Measurements from ENCODE around the gene CPED1. TPM values are rescaled to one million over a fixed set of nuclear protein-coding genes. Genes with fewer than 3 reads are reported as not detected.

The CPED1 gene
- total and polyA plus RNA-seq, 2 experiments from 2014 or later = 0.17 to 0.47 TPM

GRCh38 chr7:121160150-121161008 lies 171.9 kb downstream of the CPED1 start:
- Histone ChIP-seq H3K27me3 (ENCODE audit: insufficient read depth) (no peaks in the 10 kb centered on the region), H3K4me2 (no peak overlapping the region), H2AFZ (no peak overlapping the region), H3K9me2 (ENCODE audit: insufficient read depth) (no peaks in the 10 kb centered on the region), H4K20me1 (replicated peaks; ENCODE audit: insufficient read depth) (no peaks in the 10 kb centered on the region), H3K4me3 (no peak overlapping the region), H3K4me1 (ENCODE audit: insufficient read depth) (no peaks in the 10 kb centered on the region), H3K36me3 (ENCODE audit: insufficient read depth) (no peaks in the 10 kb centered on the region), H3K27ac (ENCODE audit: low read depth) (no peak overlapping the region), H3F3A (replicated peaks; ENCODE audit: low read depth) (no peaks in the 10 kb centered on the region), H3K79me2 (replicated peaks; ENCODE audit: insufficient read depth) (no peaks in the 10 kb centered on the region)
- Mint-ChIP-seq H3K4me3 (no peak overlapping the region), H3K4me1 (peaks cover 12% of the 10 kb centered on the region; the same call in 2 of the 3 replicates), H3K9me3 (no peaks in the 10 kb centered on the region), H3K27me3 (ENCODE audit: insufficient read depth, low read depth, poor library complexity) (no peaks in the 10 kb centered on the region), H3K36me3 (ENCODE audit: low read depth) (no peaks in the 10 kb centered on the region), H3K27ac (peak overlapping the region; percentile 69; the same call in 1 of the 2 replicates)
- no peak for ATAC-seq
- no peak for DNase-seq (ENCODE audit: low spot score)
- TF ChIP-seq JUNB (IDR thresholded peaks at IDR 0.05; ENCODE audit: unreplicated experiment) (no peak), EZH2 (IDR thresholded peaks at IDR 0.05; ENCODE audit: low read depth, unreplicated experiment) (no peak), STAT1 (IDR thresholded peaks at IDR 0.05; ENCODE audit: unreplicated experiment) (no peak), CTCF (conservative IDR thresholded peaks at IDR 0.05; ENCODE audit: low read depth in 2 of 2) (no peak), NANOG (IDR thresholded peaks at IDR 0.05; ENCODE audit: borderline replicate concordance) (no peak), ZNF114 (CRISPR knock-in tag; IDR thresholded peaks at IDR 0.05) (no peak), ZNF331 (CRISPR knock-in tag; IDR thresholded peaks at IDR 0.05; ENCODE audit: low read depth) (no peak), EZH2phosphoT487 (IDR thresholded peaks at IDR 0.05; ENCODE audit: unreplicated experiment) (no peak)
- TF ChIP-seq, protein P1, sequence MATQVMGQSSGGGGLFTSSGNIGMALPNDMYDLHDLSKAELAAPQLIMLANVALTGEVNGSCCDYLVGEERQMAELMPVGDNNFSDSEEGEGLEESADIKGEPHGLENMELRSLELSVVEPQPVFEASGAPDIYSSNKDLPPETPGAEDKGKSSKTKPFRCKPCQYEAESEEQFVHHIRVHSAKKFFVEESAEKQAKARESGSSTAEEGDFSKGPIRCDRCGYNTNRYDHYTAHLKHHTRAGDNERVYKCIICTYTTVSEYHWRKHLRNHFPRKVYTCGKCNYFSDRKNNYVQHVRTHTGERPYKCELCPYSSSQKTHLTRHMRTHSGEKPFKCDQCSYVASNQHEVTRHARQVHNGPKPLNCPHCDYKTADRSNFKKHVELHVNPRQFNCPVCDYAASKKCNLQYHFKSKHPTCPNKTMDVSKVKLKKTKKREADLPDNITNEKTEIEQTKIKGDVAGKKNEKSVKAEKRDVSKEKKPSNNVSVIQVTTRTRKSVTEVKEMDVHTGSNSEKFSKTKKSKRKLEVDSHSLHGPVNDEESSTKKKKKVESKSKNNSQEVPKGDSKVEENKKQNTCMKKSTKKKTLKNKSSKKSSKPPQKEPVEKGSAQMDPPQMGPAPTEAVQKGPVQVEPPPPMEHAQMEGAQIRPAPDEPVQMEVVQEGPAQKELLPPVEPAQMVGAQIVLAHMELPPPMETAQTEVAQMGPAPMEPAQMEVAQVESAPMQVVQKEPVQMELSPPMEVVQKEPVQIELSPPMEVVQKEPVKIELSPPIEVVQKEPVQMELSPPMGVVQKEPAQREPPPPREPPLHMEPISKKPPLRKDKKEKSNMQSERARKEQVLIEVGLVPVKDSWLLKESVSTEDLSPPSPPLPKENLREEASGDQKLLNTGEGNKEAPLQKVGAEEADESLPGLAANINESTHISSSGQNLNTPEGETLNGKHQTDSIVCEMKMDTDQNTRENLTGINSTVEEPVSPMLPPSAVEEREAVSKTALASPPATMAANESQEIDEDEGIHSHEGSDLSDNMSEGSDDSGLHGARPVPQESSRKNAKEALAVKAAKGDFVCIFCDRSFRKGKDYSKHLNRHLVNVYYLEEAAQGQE (IDR thresholded peaks at IDR 0.05; ENCODE audit: unreplicated experiment) = no peak
- TF ChIP-seq, protein P2, sequence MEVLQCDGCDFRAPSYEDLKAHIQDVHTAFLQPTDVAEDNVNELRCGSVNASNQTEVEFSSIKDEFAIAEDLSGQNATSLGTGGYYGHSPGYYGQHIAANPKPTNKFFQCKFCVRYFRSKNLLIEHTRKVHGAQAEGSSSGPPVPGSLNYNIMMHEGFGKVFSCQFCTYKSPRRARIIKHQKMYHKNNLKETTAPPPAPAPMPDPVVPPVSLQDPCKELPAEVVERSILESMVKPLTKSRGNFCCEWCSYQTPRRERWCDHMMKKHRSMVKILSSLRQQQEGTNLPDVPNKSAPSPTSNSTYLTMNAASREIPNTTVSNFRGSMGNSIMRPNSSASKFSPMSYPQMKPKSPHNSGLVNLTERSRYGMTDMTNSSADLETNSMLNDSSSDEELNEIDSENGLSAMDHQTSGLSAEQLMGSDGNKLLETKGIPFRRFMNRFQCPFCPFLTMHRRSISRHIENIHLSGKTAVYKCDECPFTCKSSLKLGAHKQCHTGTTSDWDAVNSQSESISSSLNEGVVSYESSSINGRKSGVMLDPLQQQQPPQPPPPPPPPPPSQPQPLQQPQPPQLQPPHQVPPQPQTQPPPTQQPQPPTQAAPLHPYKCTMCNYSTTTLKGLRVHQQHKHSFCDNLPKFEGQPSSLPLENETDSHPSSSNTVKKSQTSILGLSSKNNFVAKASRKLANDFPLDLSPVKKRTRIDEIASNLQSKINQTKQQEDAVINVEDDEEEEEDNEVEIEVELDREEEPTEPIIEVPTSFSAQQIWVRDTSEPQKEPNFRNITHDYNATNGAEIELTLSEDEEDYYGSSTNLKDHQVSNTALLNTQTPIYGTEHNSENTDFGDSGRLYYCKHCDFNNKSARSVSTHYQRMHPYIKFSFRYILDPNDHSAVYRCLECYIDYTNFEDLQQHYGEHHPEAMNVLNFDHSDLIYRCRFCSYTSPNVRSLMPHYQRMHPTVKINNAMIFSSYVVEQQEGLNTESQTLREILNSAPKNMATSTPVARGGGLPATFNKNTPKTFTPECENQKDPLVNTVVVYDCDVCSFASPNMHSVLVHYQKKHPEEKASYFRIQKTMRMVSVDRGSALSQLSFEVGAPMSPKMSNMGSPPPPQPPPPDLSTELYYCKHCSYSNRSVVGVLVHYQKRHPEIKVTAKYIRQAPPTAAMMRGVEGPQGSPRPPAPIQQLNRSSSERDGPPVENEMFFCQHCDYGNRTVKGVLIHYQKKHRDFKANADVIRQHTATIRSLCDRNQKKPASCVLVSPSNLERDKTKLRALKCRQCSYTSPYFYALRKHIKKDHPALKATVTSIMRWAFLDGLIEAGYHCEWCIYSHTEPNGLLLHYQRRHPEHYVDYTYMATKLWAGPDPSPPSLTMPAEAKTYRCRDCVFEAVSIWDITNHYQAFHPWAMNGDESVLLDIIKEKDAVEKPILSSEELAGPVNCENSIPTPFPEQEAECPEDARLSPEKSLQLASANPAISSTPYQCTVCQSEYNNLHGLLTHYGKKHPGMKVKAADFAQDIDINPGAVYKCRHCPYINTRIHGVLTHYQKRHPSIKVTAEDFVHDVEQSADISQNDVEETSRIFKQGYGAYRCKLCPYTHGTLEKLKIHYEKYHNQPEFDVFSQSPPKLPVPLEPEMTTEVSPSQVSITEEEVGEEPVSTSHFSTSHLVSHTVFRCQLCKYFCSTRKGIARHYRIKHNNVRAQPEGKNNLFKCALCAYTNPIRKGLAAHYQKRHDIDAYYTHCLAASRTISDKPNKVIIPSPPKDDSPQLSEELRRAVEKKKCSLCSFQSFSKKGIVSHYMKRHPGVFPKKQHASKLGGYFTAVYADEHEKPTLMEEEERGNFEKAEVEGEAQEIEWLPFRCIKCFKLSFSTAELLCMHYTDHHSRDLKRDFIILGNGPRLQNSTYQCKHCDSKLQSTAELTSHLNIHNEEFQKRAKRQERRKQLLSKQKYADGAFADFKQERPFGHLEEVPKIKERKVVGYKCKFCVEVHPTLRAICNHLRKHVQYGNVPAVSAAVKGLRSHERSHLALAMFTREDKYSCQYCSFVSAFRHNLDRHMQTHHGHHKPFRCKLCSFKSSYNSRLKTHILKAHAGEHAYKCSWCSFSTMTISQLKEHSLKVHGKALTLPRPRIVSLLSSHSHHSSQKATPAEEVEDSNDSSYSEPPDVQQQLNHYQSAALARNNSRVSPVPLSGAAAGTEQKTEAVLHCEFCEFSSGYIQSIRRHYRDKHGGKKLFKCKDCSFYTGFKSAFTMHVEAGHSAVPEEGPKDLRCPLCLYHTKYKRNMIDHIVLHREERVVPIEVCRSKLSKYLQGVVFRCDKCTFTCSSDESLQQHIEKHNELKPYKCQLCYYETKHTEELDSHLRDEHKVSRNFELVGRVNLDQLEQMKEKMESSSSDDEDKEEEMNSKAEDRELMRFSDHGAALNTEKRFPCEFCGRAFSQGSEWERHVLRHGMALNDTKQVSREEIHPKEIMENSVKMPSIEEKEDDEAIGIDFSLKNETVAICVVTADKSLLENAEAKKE (CRISPR knock-in tag; IDR thresholded peaks at IDR 0.05) = no peak
- TF ChIP-seq, protein P3, sequence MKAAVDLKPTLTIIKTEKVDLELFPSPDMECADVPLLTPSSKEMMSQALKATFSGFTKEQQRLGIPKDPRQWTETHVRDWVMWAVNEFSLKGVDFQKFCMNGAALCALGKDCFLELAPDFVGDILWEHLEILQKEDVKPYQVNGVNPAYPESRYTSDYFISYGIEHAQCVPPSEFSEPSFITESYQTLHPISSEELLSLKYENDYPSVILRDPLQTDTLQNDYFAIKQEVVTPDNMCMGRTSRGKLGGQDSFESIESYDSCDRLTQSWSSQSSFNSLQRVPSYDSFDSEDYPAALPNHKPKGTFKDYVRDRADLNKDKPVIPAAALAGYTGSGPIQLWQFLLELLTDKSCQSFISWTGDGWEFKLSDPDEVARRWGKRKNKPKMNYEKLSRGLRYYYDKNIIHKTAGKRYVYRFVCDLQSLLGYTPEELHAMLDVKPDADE (IDR thresholded peaks at IDR 0.05) = no peak

Measured in GM23338 (cell line).